Karpas-422 (cell line): Measurements from ENCODE around the gene TSPAN9. TPM values are rescaled to one million over a fixed set of nuclear protein-coding genes. Genes with fewer than 3 reads are reported as not detected.

Source experiments
- DNase-seq: peaks from one replicate; pipeline ENCODE4 v3.0.0-alpha.2; 2015
- H2AFZ ChIP-seq: fragments of 200-600 bp; sonication (generic); 2 replicates; pipeline ENCODE4 v1.6.1; 2014; ENCODE audit warnings: antibody characterized with exemption, low read length, mixed read lengths
- H3K27ac ChIP-seq: fragments of 200-600 bp; sonication (generic); 2 replicates; pipeline ENCODE4 v1.5.1; 2014; ENCODE audit warnings: mild to moderate bottlenecking, low read length, moderate library complexity
- H3K27me3 ChIP-seq: fragments of 200-600 bp; sonication (generic); 2 replicates; pipeline ENCODE4 v1.6.1; 2014; ENCODE audit warnings: low read length, mixed read lengths
- H3K36me3 ChIP-seq: fragments of 200-600 bp; sonication (generic); 2 replicates; pipeline ENCODE4 v1.6.1; 2014; ENCODE audit warnings: low read length, mixed read lengths; ENCODE audit not compliant: insufficient read depth
- H3K4me1 ChIP-seq: fragments of 200-600 bp; sonication (generic); 2 replicates; pipeline ENCODE4 v1.6.1; 2014; ENCODE audit warnings: mild to moderate bottlenecking, low read length, mixed read lengths
- H3K4me2 ChIP-seq: fragments of 200-600 bp; sonication (generic); 2 replicates; pipeline ENCODE4 v1.6.1; 2014; ENCODE audit warnings: low read length, low read depth, mild to moderate bottlenecking; ENCODE audit not compliant: poor library complexity, severe bottlenecking
- H3K4me3 ChIP-seq: fragments of 200-600 bp; sonication (generic); 2 replicates; pipeline ENCODE4 v1.5.1; 2014; ENCODE audit warnings: mild to moderate bottlenecking, antibody characterized with exemption, low read length, mixed read lengths
- H3K79me2 ChIP-seq: fragments of 200-600 bp; sonication (generic); 2 replicates; pipeline ENCODE4 v1.6.1; 2014; ENCODE audit warnings: mild to moderate bottlenecking, low read length, mixed read lengths
- H3K9ac ChIP-seq: fragments of 200-600 bp; sonication (generic); 2 replicates; pipeline ENCODE4 v1.6.0; 2014; ENCODE audit warnings: low read length
- H3K9me2 ChIP-seq: fragments of 200-600 bp; sonication (generic), shearing (Covaris generic); replicated peaks from 2 replicates; pipeline ENCODE4 v1.6.0; 2014; ENCODE audit warnings: mild to moderate bottlenecking, low read length, moderate library complexity; ENCODE audit not compliant: insufficient read depth
- H3K9me3 ChIP-seq: fragments of 300-700, 200-600 bp; sonication (generic); 2 replicates; pipeline ENCODE4 v1.6.1; 2014; ENCODE audit warnings: low read length, mixed read lengths
- H4K20me1 ChIP-seq: fragments of 200-600 bp; sonication (generic); 2 replicates; pipeline ENCODE4 v1.6.1; 2014; ENCODE audit warnings: mild to moderate bottlenecking, antibody characterized with exemption, low read length, low read depth; ENCODE audit not compliant: insufficient read depth
- total RNA-seq: library from RNA; depleted of rRNA; stranded (reverse); fragments of >200 nt; shearing (Covaris generic); gene quantifications from 2 replicates; pipeline ENCODE4 v1.2.3, GENCODE V29; 2014; ENCODE audit warnings: low replicate concordance

TSPAN9 gene
- total RNA-seq, 1 experiment from 2014 or later: 2.0 TPM

DNA sequence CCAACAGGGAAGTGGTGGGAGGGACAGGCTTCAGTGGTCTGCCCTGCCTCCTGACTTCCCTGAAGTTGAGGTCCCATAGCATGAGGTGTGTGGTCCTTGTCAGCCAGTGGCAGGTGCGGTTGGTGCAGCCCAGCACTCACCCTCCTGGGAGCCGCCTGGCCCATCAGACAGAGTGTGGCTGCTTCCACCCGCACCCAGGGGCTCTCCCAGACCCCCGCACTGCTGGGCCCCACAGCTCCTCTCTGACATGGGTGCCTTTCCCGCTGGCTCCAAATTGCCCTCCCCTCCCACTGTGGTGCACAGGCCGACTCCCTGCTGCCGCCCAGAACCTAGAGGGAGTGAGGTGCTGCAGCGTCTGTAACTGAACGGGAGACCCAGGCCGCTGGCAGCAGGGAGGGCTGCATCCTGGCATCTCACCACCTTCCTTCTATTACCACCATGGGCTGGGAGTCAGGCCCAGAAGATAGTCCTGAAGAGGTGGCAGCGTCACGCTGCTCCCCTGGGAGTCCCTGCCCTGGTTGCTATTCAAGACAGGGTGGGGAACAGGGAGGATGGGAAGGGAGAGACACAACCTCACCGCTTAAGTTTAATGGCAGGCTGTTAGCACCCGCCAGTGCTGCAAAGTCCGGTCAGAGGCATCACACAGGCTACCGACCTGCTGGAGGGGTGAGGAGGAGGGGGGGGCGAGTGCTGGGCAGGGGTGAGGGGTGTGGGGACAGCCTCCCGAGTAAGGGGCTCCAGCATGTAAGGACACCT lies 233.3 kb downstream of the TSPAN9 start:
- H3K4me3 ChIP-seq: no peak overlapping the region
- H3K27ac ChIP-seq: no peak overlapping the region
- H3K9me2 ChIP-seq: no peaks in the 10 kb centered on the region
- no peaks in the 10 kb centered on the region for H3K4me1 ChIP-seq
- no peak overlapping the region for H2AFZ ChIP-seq
- H3K27me3 ChIP-seq: no peaks in the 10 kb centered on the region
- no peak overlapping the region for H3K4me2 ChIP-seq
- H4K20me1 ChIP-seq: no peaks in the 10 kb centered on the region; the same call in 1 of the 2 replicates
- H3K79me2 ChIP-seq: no peaks in the 10 kb centered on the region
- no peaks in the 10 kb centered on the region for H3K36me3 ChIP-seq
- no peak overlapping the region for H3K9ac ChIP-seq
- no peak for DNase-seq
- H3K9me3 ChIP-seq: no peaks in the 10 kb centered on the region

DNA sequence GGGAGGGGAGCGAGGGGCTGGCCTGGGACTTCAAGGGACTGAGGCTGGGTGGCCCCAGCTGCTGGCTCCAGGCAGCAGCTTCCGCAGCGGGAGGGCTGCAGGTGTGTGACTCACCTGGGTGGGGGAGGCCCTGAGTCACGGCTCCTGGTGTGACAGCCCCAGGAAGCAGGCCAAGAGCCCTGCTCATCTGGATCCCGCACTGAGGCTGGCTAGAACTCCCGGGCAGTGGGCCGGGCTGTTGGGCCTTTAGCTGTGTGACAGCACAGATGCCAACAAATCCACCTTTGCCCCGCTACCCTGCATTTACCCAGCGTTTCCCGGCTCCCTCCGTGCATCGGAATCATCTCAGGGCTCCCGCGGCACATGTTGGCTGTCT lies 233.8 kb downstream of the TSPAN9 start:
- no peak for DNase-seq
- Histone ChIP-seq H3K4me3 (no peak overlapping the region), H3K36me3 (no peaks in the 10 kb centered on the region), H2AFZ (no peak overlapping the region), H3K79me2 (no peaks in the 10 kb centered on the region), H3K9ac (no peak overlapping the region), H3K27ac (no peak overlapping the region), H4K20me1 (no peaks in the 10 kb centered on the region; the same call in 1 of the 2 replicates), H3K27me3 (no peaks in the 10 kb centered on the region), H3K4me2 (no peak overlapping the region), H3K9me2 (no peaks in the 10 kb centered on the region), H3K9me3 (no peaks in the 10 kb centered on the region), H3K4me1 (no peaks in the 10 kb centered on the region)

DNA sequence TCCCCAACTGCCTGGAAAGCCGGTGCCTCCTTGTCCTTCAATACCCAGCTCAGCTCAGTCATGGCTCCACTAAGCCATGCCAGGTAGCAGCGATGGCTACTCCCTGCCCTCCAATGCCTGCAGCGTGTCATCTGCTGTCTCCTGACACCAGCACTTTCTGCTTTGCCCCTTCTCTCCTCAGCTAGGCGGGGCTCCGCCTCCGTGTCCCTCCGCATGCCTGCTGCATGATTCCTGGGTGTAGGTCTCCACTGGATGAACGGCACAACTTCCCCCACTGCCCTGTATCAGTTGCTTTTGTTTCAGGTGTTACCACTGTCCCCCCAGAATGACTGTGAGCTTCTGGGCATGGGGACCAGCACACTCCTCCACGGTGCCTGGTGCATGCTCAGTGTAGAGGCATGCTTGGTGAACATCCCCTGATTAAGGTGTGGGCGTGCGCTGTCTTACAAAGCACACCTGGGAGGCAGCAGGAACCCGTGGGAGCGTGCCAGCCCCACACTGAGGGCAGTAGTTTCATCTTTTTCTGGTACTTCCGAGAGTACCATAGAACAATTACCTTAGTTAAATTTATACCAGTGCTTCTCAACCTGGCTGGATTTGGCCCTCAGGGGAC lies 234.4 kb downstream of the TSPAN9 start:
- Histone ChIP-seq H3K9ac (no peak overlapping the region), H3K36me3 (no peaks in the 10 kb centered on the region), H3K9me3 (no peaks in the 10 kb centered on the region), H3K4me2 (no peak overlapping the region), H3K4me1 (no peaks in the 10 kb centered on the region), H3K4me3 (no peak overlapping the region), H4K20me1 (no peaks in the 10 kb centered on the region; the same call in 1 of the 2 replicates), H3K79me2 (no peaks in the 10 kb centered on the region), H2AFZ (no peak overlapping the region), H3K27me3 (no peaks in the 10 kb centered on the region), H3K9me2 (no peaks in the 10 kb centered on the region), H3K27ac (no peak overlapping the region)
- no peak for DNase-seq

DNA sequence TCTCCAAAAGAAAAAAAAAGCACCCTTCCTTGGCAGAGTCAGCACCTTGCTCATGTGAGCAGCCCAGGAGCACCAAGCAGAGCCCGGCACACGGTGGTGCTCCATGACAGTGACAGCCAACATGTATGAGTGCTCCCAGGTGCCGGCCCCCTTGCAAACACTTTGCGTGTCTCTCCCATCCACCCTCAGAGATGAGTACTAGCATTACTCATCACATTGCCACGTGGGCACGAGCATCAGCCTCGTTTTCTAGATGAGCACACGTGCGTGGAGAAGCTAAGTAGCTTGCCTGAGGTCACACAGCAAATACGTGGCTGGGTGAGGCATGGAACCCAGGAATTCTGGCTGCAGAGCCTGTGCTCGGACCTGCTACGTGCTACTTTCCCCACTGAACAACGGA lies 235.9 kb downstream of the TSPAN9 start:
- Histone ChIP-seq H2AFZ (no peak overlapping the region), H3K27ac (no peak overlapping the region), H3K4me2 (no peak overlapping the region), H3K4me1 (no peaks in the 10 kb centered on the region), H3K9me2 (no peaks in the 10 kb centered on the region), H4K20me1 (no peaks in the 10 kb centered on the region), H3K27me3 (no peaks in the 10 kb centered on the region; the same call in 1 of the 2 replicates), H3K36me3 (no peaks in the 10 kb centered on the region), H3K79me2 (no peaks in the 10 kb centered on the region), H3K4me3 (no peak overlapping the region), H3K9me3 (no peaks in the 10 kb centered on the region), H3K9ac (no peak overlapping the region)
- DNase-seq: no peak

DNA sequence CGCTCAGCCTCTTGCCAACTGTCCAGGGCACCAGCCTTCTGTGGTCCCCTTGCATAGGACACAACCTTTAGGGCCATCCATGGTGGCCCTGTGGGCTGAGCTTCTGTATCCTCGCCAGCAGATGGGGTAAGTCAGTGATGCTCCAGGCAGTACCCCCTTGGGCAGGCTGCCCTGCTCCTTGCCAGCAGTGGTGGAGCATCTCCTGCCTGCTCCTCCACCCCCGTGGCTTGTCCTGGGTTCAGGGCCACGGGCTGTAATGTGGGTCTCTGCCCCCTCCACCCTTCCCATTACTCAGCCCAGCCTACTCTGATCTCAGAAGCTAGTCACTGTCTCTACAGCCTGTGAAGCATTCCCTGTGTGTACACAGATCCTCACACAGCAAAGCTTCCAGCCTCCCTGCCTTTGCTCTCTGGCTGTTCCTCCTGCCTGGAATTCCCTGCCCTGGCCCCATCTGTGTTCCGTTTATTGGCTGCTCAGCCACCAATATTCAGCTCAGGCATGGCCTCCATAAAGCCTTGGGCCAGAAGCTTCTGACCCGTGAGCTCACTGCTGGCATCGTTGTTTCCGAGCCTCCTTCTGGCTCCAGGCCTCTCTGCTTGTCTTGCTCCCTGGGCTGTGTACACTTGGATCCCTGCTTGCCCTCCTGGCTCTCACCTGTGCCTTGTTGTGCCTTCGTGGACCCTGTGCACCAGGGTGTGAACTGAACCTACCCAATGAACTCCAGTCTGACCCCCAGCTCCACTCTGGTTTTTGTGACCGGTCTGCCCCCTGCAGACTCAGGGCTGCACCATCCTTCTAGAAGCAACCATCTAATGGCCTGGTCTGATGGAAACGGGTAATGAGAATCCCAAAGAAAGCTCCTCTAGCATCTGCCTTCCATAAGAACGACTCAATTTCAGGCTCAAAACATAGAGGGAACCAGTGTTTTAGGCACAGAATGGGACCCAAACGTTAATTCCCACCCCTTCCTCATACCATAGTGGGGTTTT lies 236.8 kb downstream of the TSPAN9 start:
- no peaks in the 10 kb centered on the region; the same call in 1 of the 2 replicates for H3K27me3 ChIP-seq
- DNase-seq: peak; percentile 74
- H3K9me2 ChIP-seq: no peaks in the 10 kb centered on the region
- no peaks in the 10 kb centered on the region for H3K9me3 ChIP-seq
- no peak overlapping the region for H3K27ac ChIP-seq
- no peaks in the 10 kb centered on the region for H3K4me1 ChIP-seq
- H3K36me3 ChIP-seq: no peaks in the 10 kb centered on the region
- no peak overlapping the region for H3K9ac ChIP-seq
- no peaks in the 10 kb centered on the region for H4K20me1 ChIP-seq
- H3K4me2 ChIP-seq: no peak overlapping the region
- no peak overlapping the region for H3K4me3 ChIP-seq
- H3K79me2 ChIP-seq: no peaks in the 10 kb centered on the region
- H2AFZ ChIP-seq: no peak overlapping the region

DNA sequence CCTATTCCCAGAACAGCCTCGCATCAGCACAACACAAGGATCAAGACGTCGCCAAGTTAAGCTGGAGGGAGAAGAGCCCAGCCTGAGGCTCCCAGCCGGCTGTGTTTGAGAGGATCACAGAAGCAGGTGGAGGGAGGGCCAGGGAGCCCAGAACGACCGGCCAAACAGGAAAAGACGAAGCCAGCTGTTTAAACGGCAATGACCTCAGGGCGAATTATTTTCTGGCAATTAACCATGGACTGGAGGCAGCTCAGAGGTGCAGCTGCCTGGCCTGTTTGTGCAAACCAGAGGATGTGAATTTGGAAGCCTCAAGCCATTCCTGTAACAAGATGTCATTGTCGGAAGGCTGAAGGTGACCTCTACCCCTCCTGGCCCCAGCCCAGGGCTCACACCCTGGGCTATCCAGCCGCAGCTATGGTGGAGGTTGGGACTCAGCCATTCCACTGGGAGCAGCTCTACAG lies 238.1 kb downstream of the TSPAN9 start:
- H4K20me1 ChIP-seq: no peaks in the 10 kb centered on the region
- no peak overlapping the region for H2AFZ ChIP-seq
- H3K36me3 ChIP-seq: no peaks in the 10 kb centered on the region
- DNase-seq: no peak
- H3K4me2 ChIP-seq: no peak overlapping the region
- H3K9me3 ChIP-seq: no peaks in the 10 kb centered on the region
- no peaks in the 10 kb centered on the region for H3K79me2 ChIP-seq
- H3K27me3 ChIP-seq: no peaks in the 10 kb centered on the region; the same call in 1 of the 2 replicates
- no peak overlapping the region for H3K9ac ChIP-seq
- H3K4me3 ChIP-seq: no peak overlapping the region
- H3K9me2 ChIP-seq: no peaks in the 10 kb centered on the region
- H3K27ac ChIP-seq: no peak overlapping the region
- H3K4me1 ChIP-seq: no peaks in the 10 kb centered on the region

DNA sequence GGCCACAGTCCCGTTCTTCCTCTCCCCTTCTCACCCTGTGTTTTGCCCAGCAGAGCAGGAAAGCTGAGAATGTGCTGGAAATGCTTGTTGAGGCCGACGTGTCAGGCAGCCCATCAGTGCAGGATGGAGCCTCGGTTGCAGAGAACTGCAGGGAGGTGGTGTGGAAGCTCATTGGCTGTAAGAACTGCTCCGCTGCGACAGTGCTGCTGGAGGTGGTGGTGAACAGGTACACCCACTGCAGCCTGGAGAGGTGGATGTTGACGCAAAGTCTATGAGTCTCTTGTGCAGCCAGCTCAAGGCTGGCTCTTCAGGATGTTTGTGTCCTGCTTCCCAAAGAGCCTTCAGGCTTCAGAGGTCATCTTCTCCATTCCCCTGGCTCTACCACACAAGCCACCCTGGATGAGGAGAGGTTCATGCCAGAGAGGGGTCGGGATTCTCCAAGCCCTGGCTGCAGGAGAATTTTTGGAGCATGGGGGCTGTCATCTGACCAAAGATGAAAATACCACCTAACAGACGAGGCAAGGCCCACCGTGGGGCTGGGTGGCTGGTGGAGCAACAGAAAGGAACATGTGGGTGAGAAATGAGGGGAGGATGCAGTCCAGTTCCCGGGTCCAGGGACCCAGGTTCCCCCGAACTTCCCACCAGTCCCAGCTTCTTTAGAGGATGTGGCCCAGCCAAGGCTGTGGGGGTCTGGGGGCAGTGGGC lies 239.7 kb downstream of the TSPAN9 start:
- H3K36me3 ChIP-seq: no peaks in the 10 kb centered on the region
- H3K9me3 ChIP-seq: no peaks in the 10 kb centered on the region
- H4K20me1 ChIP-seq: no peaks in the 10 kb centered on the region
- H3K4me3 ChIP-seq: no peak overlapping the region
- no peaks in the 10 kb centered on the region; the same call in 1 of the 2 replicates for H3K27me3 ChIP-seq
- no peak overlapping the region for H3K4me2 ChIP-seq
- no peaks in the 10 kb centered on the region for H3K79me2 ChIP-seq
- no peaks in the 10 kb centered on the region for H3K4me1 ChIP-seq
- no peaks in the 10 kb centered on the region for H3K9me2 ChIP-seq
- DNase-seq: no peak
- no peak overlapping the region for H3K9ac ChIP-seq
- no peak overlapping the region for H3K27ac ChIP-seq
- H2AFZ ChIP-seq: no peak overlapping the region
